Activated naive CD4-positive, alpha-beta T cell treated with anti-CD3 and anti-CD28 coated beads, Interleukin-2, amount 50 U/mL, for 24 hours (primary cell): ENCODE data around the gene FAM43A.

ENCODE experiments used
- H3K27ac Mint-ChIP-seq: one replicate; pipeline ENCODE4 v1.8.0; 2021; ENCODE audit warnings: mild to moderate bottlenecking, mixed read lengths
- H3K27me3 Mint-ChIP-seq: one replicate; pipeline ENCODE4 v1.8.0; 2021; ENCODE audit warnings: mixed read lengths
- H3K36me3 Mint-ChIP-seq: one replicate; pipeline ENCODE4 v1.8.0; 2021; ENCODE audit warnings: mixed read lengths
- H3K4me1 Mint-ChIP-seq: one replicate; pipeline ENCODE4 v1.8.0; 2021; ENCODE audit warnings: mixed read lengths
- H3K4me3 Mint-ChIP-seq: one replicate; pipeline ENCODE4 v1.8.0; 2021; ENCODE audit warnings: mild to moderate bottlenecking, mixed read lengths
- H3K9me3 Mint-ChIP-seq: one replicate; pipeline ENCODE4 v1.8.0; 2021; ENCODE audit warnings: mixed read lengths

The FAM43A gene, protein sequence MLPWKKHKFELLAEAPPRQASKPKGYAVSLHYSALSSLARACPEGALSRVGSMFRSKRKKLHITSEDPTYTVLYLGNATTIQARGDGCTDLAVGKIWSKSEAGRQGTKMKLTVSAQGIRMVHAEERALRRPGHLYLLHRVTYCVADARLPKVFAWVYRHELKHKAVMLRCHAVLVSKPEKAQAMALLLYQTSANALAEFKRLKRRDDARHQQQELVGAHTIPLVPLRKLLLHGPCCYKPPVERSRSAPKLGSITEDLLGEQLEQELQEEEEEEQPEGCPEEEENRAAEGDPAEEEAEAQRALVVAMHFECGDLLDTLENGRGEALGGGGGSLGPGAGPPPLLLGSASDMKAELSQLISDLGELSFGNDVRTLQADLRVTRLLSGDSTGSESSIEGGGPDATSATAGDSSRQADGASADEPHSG

DNA sequence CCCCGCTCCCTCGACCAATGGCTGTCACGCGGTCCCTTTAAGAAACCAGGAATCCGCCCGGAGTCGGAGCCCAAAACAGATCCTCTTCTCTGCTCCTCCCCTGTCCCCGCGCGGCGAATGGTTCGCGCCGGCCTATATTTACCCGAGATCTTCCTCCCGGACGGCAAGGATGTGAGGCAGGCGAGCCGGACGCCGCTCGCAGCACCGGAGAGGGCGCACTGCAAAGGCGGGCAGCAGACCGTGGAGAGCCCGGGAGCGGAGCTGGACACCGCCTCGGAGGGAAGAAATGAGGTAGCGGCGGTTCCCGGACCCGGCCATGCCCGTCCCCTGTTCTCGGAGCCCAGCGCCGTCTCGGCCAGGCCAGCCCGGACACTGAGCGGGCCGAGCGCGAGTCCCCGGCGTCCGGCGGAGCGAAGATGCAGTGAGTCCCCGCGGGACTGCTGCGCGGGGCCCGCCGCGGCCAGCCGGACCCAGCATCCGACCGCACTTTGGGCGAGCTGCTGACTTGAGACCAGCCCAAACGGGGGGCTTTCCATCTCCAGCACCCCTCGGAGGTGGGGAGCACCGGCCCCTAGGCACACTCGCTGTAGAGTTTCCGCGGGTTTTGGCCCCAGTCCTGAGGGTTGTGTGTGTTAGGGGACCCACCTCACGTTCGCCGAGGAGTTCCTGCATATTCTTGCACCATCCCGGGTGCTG, at the start of gene FAM43A:
Gene FAM43A (plus strand): TSS at position 166 of the 696 bp plus-strand sequence. CDS start 944 bp downstream, outside the sequence.
- Mint-ChIP-seq H3K27ac (peak within 1 kb of the TSS; percentile 76), H3K9me3 (no peaks in the 10 kb centered on the region), H3K27me3 (peaks cover 7% of the 10 kb centered on the region), H3K4me1 (peaks cover 62% of the 10 kb centered on the region), H3K4me3 (peak within 1 kb of the TSS; percentile 91), H3K36me3 (no peaks in the 10 kb centered on the region)

DNA sequence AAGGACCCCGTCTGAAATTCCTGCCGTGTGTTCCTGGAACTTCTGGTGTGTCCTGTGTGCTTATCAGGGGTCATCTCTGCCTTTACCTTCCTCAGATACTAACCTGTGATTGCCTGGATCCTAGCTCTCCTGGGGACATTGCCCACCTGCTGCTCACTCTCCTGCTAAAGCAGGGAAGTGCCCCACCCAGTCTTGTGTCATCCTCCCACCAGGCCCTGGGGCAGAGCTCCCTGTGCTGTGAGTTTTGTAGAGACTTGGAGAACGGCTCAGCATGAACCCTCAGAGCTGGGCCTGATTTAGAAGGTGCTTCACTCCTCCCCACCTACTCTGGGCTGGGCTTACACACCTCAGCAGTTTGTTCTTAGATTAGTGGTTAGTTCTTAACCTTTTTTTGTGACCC, 48.6 kb upstream of the FAM43A start:
- Mint-ChIP-seq H3K36me3 (peaks cover 8% of the 10 kb centered on the region), H3K4me3 (no peak overlapping the region), H3K4me1 (peaks cover 18% of the 10 kb centered on the region), H3K27me3 (no peaks in the 10 kb centered on the region), H3K27ac (no peak overlapping the region), H3K9me3 (no peaks in the 10 kb centered on the region)

DNA sequence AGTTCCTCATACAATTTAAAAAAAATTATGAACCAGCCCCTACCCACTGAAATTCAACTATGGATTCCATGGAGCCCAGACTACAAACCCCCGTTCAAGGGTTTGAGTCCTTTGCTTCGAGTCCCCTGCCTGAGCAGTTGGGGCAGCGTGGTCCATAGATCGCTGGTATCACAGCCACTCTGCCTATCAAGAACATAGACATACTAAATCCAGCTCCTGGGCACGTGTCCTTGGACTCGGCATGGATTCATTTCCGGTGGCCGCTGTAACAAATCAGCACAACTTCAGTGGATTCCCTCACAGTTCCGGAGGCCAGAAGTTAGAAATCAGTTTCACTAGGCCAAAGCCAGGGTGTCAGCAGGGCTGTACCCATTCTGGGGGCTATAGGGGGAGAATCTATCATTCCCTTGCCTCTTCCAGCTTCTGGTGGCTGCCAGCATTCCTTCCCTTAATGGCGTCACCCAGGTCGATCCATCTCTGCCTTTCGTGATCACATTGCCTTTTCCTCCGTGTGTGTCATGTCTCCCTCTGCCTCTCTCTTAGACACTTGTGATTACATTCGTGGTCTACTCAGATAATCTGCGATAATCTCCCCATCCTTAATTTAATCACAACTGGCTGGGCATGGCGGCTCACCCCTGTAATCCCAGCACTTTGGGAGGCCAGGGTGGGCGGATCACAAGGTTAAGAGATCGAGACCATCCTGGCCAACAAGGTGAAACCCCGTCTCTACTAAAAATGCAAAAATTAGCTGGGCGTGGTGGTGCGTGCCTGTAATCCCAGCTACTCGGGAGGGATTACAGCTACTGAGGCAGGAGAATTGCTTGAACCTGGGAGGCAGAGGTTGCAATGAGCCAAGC, 47.9 kb upstream of the FAM43A start:
- Mint-ChIP-seq H3K9me3 (no peaks in the 10 kb centered on the region), H3K4me3 (no peak overlapping the region), H3K27ac (peak overlapping the region; percentile 9), H3K36me3 (peaks cover 11% of the 10 kb centered on the region), H3K4me1 (peaks cover 22% of the 10 kb centered on the region), H3K27me3 (no peaks in the 10 kb centered on the region)

DNA sequence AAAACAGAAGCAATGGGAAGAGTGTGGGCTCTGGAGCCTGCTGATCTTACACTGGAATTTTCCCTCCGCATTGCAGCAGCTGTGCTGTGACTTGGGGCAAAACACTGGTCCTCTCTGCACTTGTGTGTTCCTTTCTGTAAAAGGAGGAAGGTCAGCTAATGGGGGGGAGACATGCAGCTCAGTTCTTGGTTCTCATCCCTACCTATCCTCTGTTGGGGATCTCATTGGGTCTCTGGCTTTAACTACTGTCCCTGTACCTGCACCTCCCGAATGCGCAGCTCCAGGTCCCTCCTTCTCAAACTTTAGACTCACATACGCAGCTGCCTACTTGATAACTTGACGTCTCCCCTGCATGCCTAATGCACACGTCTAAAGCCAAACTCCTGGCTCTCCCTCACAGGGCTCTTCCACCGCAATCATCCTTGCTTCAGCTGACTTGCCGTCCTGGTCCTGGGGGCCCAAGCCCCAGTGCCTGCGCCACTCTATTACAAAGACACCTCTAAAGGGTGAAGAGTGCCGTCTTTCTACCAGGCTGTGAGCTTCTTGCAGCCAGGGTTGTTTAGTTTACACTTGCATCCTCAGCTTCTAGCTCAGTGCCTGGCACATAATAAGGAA, 46.6 kb upstream of the FAM43A start:
- H3K27me3 Mint-ChIP-seq: no peaks in the 10 kb centered on the region
- H3K27ac Mint-ChIP-seq: no peak overlapping the region
- H3K4me3 Mint-ChIP-seq: no peak overlapping the region
- H3K9me3 Mint-ChIP-seq: no peaks in the 10 kb centered on the region
- H3K4me1 Mint-ChIP-seq: peaks cover 17% of the 10 kb centered on the region
- H3K36me3 Mint-ChIP-seq: peaks cover 13% of the 10 kb centered on the region

DNA sequence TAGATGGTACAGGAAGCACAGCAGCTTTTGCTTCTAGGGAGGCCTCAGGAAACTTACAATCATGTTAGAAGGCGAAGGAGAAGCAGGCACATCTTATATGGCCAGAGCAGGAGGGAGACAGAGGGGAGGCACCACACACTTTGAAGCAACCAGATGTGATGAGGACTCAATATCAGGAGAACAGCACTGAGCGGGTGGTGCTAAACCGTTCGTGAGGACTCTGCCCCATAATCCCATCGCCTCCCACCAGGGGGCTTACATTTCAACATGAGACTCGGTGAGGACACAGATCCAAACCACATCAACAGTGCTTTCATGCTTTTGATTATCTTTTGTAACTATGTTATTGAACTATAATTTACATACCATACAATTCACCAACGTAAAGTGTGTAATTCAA, 44.9 kb upstream of the FAM43A start:
- no peak overlapping the region for H3K4me3 Mint-ChIP-seq
- peaks cover 22% of the 10 kb centered on the region for H3K36me3 Mint-ChIP-seq

DNA sequence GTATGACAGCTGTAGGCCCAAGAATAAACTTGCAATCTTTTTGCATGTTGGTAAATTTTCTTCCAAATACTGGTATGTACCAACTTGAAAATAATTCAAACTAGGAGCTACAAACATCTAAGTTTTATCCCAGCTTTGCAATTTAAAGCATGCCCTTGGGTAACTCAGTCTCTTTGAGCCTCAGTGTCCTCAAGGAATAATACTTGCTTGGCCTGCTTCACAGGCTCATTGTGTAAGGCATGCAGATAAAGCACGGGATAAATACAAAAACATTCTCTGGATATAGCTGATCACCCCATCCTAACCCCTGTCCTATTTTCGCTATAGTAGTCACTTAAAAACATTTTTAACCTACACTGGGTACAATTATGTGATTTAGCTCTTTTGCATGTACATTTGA, 42.9 kb upstream of the FAM43A start:
- H3K4me3 Mint-ChIP-seq: no peak overlapping the region
- H3K36me3 Mint-ChIP-seq: peaks cover 25% of the 10 kb centered on the region
- H3K27ac Mint-ChIP-seq: no peak overlapping the region
- H3K4me1 Mint-ChIP-seq: peaks cover 17% of the 10 kb centered on the region
- no peaks in the 10 kb centered on the region for H3K27me3 Mint-ChIP-seq
- H3K9me3 Mint-ChIP-seq: no peaks in the 10 kb centered on the region

More for the DNA sequence above, 44.9 kb upstream of the FAM43A start:
- Mint-ChIP-seq H3K9me3 (no peaks in the 10 kb centered on the region), H3K27ac (no peak overlapping the region), H3K27me3 (no peaks in the 10 kb centered on the region), H3K4me1 (peaks cover 17% of the 10 kb centered on the region)

DNA sequence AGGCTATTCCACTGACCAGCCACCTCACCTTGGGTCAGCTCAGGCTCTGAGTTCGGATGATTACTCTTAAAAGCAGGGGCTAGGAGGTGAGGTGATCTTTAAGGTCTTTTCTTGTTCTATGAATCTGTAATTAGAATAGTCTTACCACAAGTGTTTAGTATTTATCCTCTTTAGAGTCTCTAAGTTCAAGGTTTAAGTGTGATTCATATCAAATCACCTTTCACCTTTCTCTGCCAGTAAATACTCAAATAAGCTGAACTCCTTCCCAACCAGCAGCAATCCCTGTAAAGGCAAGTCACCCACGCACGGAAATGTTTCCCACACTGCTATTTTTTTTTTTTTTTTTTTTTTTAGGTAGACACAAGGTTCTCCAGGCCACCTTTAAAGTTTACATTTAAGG, 37.9 kb upstream of the FAM43A start:
- peaks cover 21% of the 10 kb centered on the region for H3K36me3 Mint-ChIP-seq
- no peaks in the 10 kb centered on the region for H3K9me3 Mint-ChIP-seq
- H3K4me1 Mint-ChIP-seq: no peaks in the 10 kb centered on the region
- H3K27me3 Mint-ChIP-seq: no peaks in the 10 kb centered on the region
- H3K27ac Mint-ChIP-seq: no peak overlapping the region
- H3K4me3 Mint-ChIP-seq: no peak overlapping the region

DNA sequence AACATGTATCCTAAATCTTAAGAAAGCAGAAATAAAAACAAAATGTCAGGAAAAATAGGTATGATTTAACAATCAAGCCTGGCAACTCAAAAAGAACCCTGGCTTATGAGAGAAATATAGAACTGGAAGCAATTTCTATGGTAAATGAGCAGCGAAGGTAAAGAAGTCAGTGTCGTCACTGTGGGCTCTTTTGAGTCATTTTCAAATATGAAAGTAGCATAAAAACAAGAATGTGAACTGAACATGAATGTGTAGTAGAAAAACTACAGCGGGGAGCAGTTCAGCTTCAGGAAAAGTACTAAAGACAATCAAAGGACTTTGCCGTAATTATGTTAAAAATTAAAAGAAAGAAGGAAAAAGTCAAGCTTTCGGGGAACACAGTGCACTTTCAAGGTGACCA, 31.2 kb upstream of the FAM43A start:
- H3K27me3 Mint-ChIP-seq: no peaks in the 10 kb centered on the region
- no peaks in the 10 kb centered on the region for H3K9me3 Mint-ChIP-seq
- H3K4me3 Mint-ChIP-seq: peak overlapping the region; percentile 30
- H3K4me1 Mint-ChIP-seq: peaks cover 14% of the 10 kb centered on the region
- peaks cover 28% of the 10 kb centered on the region for H3K36me3 Mint-ChIP-seq
- H3K27ac Mint-ChIP-seq: no peak overlapping the region

DNA sequence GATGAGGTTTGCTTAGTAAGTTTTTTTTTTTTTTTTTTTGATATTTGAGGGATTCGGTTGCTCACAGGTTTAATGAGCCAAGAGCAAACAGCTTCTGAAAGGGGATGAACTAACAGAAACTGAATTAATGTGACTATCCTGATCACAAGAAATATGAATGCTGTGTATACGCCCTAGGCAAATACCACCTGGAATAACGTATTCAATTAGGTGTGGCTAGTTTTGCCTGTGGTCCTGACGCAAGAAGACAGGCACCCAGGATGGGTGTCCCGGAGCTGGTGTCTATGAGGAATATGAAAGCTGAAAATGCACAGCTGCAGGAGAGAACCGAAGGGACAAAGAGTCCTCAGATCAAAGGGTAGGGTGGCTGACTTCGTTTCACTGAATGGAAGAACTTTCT, 28.2 kb upstream of the FAM43A start:
- H3K36me3 Mint-ChIP-seq: peaks cover 29% of the 10 kb centered on the region

DNA sequence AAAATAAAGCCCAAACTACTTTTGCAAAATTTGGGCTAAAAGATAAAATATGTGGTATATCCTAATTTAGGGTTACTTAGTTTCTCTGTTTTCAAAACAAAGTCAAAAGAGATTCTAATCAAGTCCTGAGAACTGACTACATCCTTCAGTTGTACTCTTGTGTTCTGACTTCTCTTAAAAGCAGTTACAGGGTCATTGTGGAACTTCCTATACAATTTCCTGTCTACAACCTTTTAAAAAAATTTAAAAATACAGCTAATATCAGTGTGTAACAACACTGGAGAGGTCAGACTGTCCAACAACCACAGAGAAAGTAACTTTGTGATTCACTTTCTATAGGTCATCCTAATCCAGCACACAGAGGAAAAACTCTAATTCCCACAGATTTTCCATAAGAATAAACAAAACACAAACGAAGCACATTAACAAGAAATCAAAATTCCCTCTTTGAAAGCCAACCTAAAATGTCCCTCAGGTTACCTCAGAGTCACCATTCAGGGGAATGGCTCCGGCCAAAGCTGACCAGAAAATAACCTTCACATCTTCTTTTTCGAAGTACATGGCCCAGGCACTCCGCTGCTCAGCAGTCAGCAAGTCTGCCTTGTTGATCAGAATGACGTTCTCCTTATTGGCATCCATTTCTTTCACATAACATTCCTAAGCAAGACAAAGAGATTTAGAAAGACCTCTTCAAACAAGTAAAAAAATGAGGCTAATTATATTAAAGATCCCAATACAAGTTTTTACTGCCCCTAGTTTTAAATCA, 27.0 kb upstream of the FAM43A start:
- Mint-ChIP-seq H3K9me3 (no peaks in the 10 kb centered on the region), H3K36me3 (peaks cover 25% of the 10 kb centered on the region)

More for the DNA sequence above, 28.2 kb upstream of the FAM43A start:
- H3K4me3 Mint-ChIP-seq: no peak overlapping the region
- peaks cover 29% of the 10 kb centered on the region for H3K4me1 Mint-ChIP-seq
- no peaks in the 10 kb centered on the region for H3K27me3 Mint-ChIP-seq
- H3K9me3 Mint-ChIP-seq: no peaks in the 10 kb centered on the region
- no peak overlapping the region for H3K27ac Mint-ChIP-seq

DNA sequence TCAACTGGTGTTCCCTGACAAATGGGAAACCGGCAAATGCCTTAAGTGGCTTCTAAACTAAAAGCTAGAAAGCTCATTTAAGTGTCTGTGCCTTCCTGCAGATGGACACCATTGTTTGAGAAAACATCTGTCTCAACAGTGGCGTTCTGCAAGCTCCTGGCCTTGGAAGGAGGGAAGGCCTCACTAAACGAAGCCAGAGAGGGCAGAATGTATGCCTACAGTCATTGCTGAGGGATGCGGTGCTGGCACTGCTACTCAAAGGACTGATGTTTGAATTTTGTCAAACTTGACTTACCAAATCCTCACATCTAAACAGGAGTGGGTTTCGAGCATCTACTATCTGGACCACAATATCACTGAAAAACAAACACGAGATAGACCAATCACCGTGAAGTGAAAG, 25.9 kb upstream of the FAM43A start:
- Mint-ChIP-seq H3K4me1 (peaks cover 20% of the 10 kb centered on the region), H3K9me3 (no peaks in the 10 kb centered on the region), H3K36me3 (peaks cover 19% of the 10 kb centered on the region), H3K4me3 (no peak overlapping the region), H3K27me3 (no peaks in the 10 kb centered on the region), H3K27ac (no peak overlapping the region)

More for the DNA sequence above, 27.0 kb upstream of the FAM43A start:
- Mint-ChIP-seq H3K4me1 (peaks cover 29% of the 10 kb centered on the region), H3K27me3 (no peaks in the 10 kb centered on the region), H3K27ac (no peak overlapping the region), H3K4me3 (no peak overlapping the region)

DNA sequence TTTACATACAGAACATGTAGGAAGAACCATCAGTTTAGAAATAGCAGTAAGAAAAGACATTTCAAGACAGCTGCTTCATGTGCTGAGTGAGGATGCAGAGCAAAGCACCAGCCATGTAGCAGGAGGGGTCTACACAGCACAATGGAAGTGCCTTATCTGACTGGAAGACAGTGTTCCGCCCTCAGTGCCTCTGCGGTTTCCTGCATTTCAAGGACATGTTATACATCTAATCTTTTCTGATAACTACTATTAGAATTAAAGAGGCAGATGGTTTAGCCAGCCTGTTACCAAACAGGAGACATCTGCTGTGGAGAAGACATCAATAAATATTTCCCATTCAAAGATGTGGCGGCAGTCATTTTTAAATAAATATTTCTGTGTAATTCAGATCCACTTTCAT, 24.3 kb upstream of the FAM43A start:
- no peak overlapping the region for H3K27ac Mint-ChIP-seq
- H3K4me1 Mint-ChIP-seq: peaks cover 21% of the 10 kb centered on the region
- H3K36me3 Mint-ChIP-seq: peaks cover 23% of the 10 kb centered on the region
- H3K4me3 Mint-ChIP-seq: no peak overlapping the region
- no peaks in the 10 kb centered on the region for H3K9me3 Mint-ChIP-seq
- no peaks in the 10 kb centered on the region for H3K27me3 Mint-ChIP-seq

DNA sequence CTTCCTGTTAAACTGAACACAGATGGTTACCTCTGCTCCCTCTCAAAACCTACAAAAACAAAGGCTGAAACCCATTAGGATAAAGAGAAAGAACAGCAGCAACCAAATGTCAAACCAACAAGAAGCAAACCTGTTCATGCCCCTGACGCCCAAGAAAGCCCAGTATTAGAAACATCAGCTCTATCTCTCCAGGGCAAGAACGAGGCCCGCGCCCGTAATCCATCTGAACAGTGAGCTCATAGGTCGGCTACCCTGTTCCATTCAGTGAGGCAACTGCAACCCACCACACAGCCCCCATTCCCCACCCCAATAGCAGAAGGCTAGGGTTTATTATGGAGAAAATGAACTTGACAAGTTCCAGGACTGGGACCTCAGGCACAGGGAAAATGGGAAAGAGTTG, 23.7 kb upstream of the FAM43A start:
- H3K27ac Mint-ChIP-seq: no peak overlapping the region

DNA sequence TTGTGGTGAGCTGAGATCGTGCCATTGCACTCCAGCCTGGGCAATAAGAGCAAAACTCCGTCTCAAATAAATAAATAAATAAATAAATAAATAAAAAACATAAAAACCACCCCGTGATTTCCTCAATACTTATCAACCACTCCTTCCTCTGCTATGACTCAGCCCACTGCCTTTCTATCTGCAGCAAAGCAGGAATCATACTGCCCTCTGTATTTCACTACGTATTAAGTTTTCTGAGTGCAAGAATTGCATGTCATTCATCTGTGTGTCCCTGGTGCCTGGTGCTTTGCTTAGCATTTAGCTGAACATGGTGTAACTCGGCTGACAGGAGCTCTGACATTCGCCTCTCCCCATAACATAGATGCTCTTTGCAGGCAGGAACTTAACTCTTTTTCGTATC, 20.8 kb upstream of the FAM43A start:
- H3K27me3 Mint-ChIP-seq: no peaks in the 10 kb centered on the region
- H3K4me1 Mint-ChIP-seq: peaks cover 37% of the 10 kb centered on the region
- H3K9me3 Mint-ChIP-seq: no peaks in the 10 kb centered on the region
- H3K36me3 Mint-ChIP-seq: peaks cover 22% of the 10 kb centered on the region
- H3K4me3 Mint-ChIP-seq: no peak overlapping the region
- no peak overlapping the region for H3K27ac Mint-ChIP-seq

More for the DNA sequence above, 23.7 kb upstream of the FAM43A start:
- Mint-ChIP-seq H3K9me3 (no peaks in the 10 kb centered on the region), H3K36me3 (peaks cover 23% of the 10 kb centered on the region), H3K27me3 (no peaks in the 10 kb centered on the region), H3K4me1 (peaks cover 21% of the 10 kb centered on the region), H3K4me3 (no peak overlapping the region)
